DLD1 (cell line): ENCODE data around the gene ERC2.
"Not testable (repeated sequence)": the region's sequence is repeated elsewhere in the genome, so short reads cannot be mapped to it uniquely, and the experiment has no call there.

ENCODE experiments used
- in situ Hi-C: cut with HindIII; loops from 2 replicates; pipeline ENCODE4 v1.10.0; 2017; ENCODE audit warnings: low sequenced_read_pairs

The ERC2 gene

GRCh38 chr3:56468184-56469106, at the start of gene ERC2:
Gene ERC2 (minus strand): TSS chr3:56468467.
- in situ Hi-C loops, result no loop called here

DNA sequence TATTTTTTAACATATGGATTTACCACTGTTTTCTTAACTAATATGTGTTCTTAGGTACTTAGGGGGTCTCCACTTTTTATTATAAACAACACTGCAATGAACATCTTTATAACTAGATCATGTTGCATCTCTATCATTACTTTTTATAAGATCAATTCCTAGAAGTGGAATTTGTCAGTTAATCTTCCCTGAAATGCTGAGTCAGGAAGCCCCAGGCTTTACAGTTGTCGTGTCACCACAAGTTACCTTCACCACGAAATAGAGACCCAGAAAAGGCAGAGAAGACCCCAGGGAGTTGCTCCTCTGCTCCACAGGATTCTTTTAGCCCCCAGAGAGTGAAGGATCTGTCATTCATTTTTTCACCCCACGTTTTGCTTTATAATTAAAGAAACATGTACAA, 34.5 kb upstream of the ERC2 start:
- in situ Hi-C loops, result no loop called here

DNA sequence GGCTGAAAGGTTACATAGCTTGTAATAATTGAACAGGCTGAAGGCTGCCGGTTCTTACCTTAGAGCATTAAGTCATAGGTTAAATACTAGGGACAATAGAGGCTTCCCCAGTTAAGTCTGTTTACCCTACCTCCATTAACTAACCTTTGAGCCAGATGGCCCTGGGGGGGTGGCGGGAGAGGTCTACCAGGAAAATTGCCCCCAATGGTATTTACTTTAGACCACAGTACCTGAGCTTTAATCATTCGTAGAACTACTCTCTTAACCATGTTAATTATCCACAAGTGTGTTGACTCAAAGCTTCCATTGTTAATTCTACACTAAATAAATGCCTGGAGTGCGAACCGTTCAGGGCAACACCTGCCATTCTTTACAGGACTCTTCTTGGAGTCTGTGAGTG, 28.1 kb upstream of the ERC2 start:
- in situ Hi-C loops, result not testable (repeated sequence)

DNA sequence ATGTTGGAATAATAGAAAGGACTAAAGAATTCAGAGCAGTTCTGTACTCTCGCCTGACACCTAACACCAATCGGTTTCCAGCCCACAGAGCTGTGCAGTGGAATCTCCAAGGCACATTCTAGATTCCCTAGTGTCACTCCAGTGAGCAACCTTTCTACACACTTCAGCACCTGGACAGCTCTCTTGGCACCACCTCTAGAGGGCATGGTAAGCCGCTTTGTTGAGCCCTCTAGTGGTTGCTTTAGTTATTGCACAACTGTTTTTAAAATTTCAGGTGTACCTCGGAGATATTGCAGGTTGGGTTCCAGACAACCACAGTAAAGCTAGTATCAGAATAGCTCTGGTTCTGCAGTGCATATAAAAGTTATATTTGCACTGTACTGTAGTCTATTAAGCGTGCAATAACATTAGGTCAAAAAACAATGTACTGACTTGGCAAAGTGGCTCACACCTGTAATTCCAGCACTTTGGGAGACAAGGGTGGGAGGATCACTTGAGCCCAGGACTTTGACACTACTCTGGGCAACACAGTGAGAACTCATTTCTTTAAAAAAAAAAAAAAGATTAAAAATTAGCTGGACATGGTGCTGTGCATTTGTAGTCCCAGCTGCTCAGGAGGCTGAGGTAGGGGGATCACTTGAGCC, 26.5 kb upstream of the ERC2 start:
- in situ Hi-C loops, result no loop called here

GRCh38 chr3:56491566-56491965, 23.3 kb upstream of the ERC2 start:
- in situ Hi-C loops, result no loop called here

- in situ Hi-C loops, result no loop called here
These were observed 20.7 kb upstream of the ERC2 start for GRCh38 chr3:56488812-56489600.

DNA sequence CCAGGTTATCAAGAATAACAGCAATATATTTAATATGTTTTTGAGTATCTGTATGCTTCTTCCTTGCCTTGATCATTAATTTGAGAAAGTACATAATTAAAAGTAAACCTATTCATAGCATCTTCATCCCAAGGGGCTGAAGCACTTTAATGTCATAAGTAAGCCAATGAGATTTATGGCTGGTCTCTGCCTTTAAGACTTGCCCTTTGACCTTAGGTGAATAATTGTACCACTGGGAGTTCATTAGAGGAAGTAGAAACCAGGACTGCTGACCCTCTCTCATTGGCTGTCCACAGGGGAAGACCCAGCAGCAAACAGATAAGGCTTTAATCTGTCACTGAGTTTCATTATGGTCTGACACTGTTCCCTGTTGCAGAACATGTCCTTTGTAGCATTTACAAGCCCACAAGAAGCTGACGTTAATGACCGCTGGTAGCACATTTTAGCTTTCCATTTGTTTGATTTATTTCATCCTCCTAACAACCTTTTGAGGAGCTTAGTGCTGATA, 16.3 kb upstream of the ERC2 start:
- in situ Hi-C loops, result no loop called here

- in situ Hi-C loops, result no loop called here
These were observed 15.9 kb upstream of the ERC2 start for GRCh38 chr3:56484122-56484521.

DNA sequence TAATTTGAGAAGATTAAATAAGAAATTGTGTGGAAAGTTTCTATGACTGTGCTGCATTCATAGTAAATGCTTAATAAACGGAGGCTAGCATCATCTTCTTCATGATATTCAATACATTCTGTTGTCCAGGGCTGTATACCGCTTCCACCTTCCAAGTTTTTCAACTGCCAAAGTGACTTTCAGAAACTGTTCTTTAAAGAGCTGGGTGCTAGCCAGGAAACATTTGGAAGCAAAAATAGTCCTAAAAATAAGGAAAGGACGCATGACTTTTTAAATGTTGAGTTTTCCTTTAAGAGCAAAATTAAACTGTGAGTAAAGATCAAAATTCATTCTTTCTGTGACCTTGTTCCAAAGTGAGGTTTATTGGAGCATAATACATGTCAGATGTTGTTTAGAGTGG, 9.4 kb upstream of the ERC2 start:
- in situ Hi-C loops, result no loop called here

DNA sequence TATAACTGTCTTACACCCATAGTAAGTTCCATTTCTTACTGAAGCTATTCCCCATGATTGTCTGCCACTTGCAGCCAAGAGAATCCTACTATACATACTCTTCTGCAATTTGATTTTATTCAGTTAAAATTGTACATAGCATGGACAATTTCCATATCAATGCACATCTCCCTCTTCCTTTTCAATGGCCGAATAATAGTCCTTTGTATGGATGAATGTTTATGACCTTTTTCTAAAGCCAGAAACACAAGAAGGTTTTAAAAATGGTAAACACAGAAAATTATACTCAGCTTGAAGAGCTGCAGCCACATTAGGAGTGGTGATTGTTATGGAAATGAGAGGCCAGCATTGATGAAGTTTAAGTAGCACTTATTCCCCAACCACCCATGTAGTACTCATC, 8.5 kb upstream of the ERC2 start:
- in situ Hi-C loops, result no loop called here

DNA sequence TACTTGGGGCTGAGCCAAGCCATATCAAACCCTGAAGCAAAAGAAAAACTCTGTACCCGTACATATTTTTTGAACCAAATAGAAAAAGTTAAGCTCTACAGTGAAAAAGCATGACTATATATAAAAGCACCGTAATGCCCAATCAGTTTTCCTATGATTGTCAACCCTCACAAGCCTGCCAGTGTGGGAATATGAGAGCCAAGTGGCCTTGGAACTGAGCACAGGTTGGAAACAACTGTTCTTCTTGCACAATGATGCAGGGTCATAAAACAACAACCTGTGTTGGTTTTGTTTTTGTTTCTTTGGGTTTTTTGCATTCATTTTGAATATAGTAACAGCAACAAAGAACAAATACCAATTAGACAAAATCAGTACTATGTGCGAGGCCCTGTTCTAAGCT, 3.5 kb upstream of the ERC2 start:
- in situ Hi-C loops, result no loop called here

DNA sequence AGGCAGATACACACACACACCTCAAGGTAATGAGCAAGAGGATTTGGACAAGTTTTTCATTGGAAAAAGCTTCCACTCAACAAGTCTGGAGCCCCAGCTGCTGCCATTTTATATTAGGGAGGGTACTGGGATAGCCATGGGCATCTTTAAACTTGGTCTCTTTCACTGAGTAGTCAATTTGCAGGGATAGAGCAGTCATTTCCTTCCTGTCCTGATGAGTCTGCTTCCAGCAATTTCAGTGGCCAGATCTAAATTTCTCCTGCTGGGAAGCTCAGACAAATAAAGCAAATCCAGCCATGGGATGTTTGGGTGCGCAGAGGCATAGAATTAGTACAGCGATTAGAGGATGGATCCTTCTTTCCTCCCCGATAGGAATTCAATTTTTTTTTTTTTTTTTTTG, 874 bp upstream of the ERC2 start:
- in situ Hi-C loops, result no loop called here

GRCh38 chr3:56467801-56468183, 475 bp downstream of the ERC2 start:
- in situ Hi-C loops, result no loop called here

- in situ Hi-C loops, result no loop called here
These were observed 1.2 kb downstream of the ERC2 start for GRCh38 chr3:56467108-56467507.

- in situ Hi-C loops, result no loop called here
These were observed 8.5 kb downstream of the ERC2 start for GRCh38 chr3:56459719-56460118.

- in situ Hi-C loops, result no loop called here
These were observed 9.2 kb downstream of the ERC2 start for GRCh38 chr3:56459104-56459496.

- in situ Hi-C loops, result no loop called here
These were observed 9.7 kb downstream of the ERC2 start for GRCh38 chr3:56458496-56459103.

GRCh38 chr3:56456117-56456516, 12.2 kb downstream of the ERC2 start:
- in situ Hi-C loops, result no loop called here

- in situ Hi-C loops, result no loop called here
These were observed 15.3 kb downstream of the ERC2 start for GRCh38 chr3:56453011-56453410.

DNA sequence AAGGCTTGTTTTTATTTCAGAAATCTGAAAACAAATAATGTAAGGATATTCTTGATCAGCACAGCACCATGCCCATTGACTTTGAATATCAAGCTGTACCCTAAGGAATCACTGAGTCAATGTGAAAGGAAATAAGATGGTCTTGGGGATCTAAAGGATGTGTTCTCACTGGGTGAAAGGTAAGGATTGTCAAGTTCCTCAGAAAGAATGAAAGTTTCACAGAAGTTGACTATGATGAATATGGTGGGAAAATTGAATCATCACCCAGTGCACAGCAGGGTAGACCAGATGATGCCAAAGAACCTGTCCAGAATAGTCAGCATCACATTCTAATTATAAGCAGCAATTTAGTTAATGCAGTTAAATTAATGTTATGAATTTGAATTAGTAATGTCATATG, 16.2 kb downstream of the ERC2 start:
- in situ Hi-C loops, result no loop called here

GRCh38 chr3:56443372-56443771, 24.9 kb downstream of the ERC2 start:
- in situ Hi-C loops, result no loop called here
